PC-3 (cell line): ENCODE data around the gene ARHGDIG. TPM values are rescaled to one million over a fixed set of nuclear protein-coding genes. Genes with fewer than 3 reads are reported as not detected.

ENCODE experiments used
- ATAC-seq: fragments of 200-7000 bp; cut with Tn5 transposase; 2 replicates; pipeline ENCODE4 v1.9.1; 2020; ENCODE audit warnings: mild to moderate bottlenecking, moderate library complexity
- BruUV-seq: library from RNA; stranded (reverse); fragments of 400-500 nt; replicated peaks from 2 replicates; lab custom pipeline; 2021; lab: Mats Ljungman, UMichigan
- CTCF ChIA-PET: fragments of 300-600 bp; sonication (Branson Sonifier 250); formaldehyde crosslinking; loops from one replicate; lab custom pipeline; 2022; ENCODE audit warnings: antibody characterized with exemption; lab: Charles Lee
- POLR2A ChIA-PET: fragments of 300-600 bp; sonication (Branson Sonifier 250); formaldehyde crosslinking; loops from one replicate; lab custom pipeline; 2022; ENCODE audit warnings: antibody characterized with exemption; ENCODE audit not compliant: unreplicated experiment; lab: Charles Lee
- DNase-seq: peaks from one replicate; pipeline ENCODE4 v3.0.0-alpha.2; 2015
- H2AFZ ChIP-seq: fragments of 300-600 bp; sonication (generic); 2 replicates; pipeline ENCODE4 v1.6.0; 2016; ENCODE audit warnings: antibody characterized with exemption, low read length
- H3F3A ChIP-seq: fragments of 300-600 bp; sonication (generic); one replicate; pipeline ENCODE4 v1.6.0; 2017; ENCODE audit warnings: antibody characterized with exemption, low read length, control low read depth, mild to moderate bottlenecking; ENCODE audit not compliant: unreplicated experiment
- H3K27ac ChIP-seq: fragments of 300-600 bp; sonication (generic); 2 replicates; pipeline ENCODE4 v1.5.1; 2016; ENCODE audit warnings: mild to moderate bottlenecking, low read length
- H3K27me3 ChIP-seq: fragments of 300-600 bp; sonication (generic); 2 replicates; pipeline ENCODE4 v1.6.1; 2016; ENCODE audit warnings: low read length, mixed read lengths
- H3K36me3 ChIP-seq: fragments of 300-600 bp; sonication (generic); 2 replicates; pipeline ENCODE4 v1.6.1; 2016; ENCODE audit warnings: low read depth, mixed run types, low read length, mixed read lengths
- H3K4me1 ChIP-seq: fragments of 300-600 bp; sonication (generic); 2 replicates; pipeline ENCODE4 v1.5.1; 2016; ENCODE audit warnings: low read length; ENCODE audit not compliant: insufficient read depth
- H3K4me2 ChIP-seq: fragments of 300-600 bp; sonication (generic); 2 replicates; pipeline ENCODE4 v1.6.0; 2016; ENCODE audit warnings: low read length
- H3K4me3 ChIP-seq: fragments of 300-600 bp; sonication (generic); 2 replicates; pipeline ENCODE4 v1.5.1; 2016; ENCODE audit warnings: mild to moderate bottlenecking, low read length, mixed read lengths
- H3K79me2 ChIP-seq: fragments of 300-600 bp; sonication (generic); 2 replicates; pipeline ENCODE4 v1.6.1; 2017; ENCODE audit warnings: low read length, mixed read lengths
- H3K9ac ChIP-seq: fragments of 300-600 bp; sonication (generic); 2 replicates; pipeline ENCODE4 v1.6.0; 2016; ENCODE audit warnings: mild to moderate bottlenecking, low read length
- H3K9me2 ChIP-seq: fragments of 300-600 bp; sonication (generic); replicated peaks from 2 replicates; pipeline ENCODE4 v1.6.1; 2016; ENCODE audit warnings: mixed run types, low read length, mixed read lengths
- H3K9me3 ChIP-seq: fragments of 300-600 bp; sonication (generic); 2 replicates; pipeline ENCODE4 v1.6.1; 2016; ENCODE audit warnings: low read length, mixed read lengths
- H4K20me1 ChIP-seq: fragments of 300-600 bp; sonication (generic); 2 replicates; pipeline ENCODE4 v1.6.1; 2016; ENCODE audit warnings: low read length, mixed read lengths
- CTCF ChIP-seq: fragments of 300-600 bp; sonication (generic); conservative IDR thresholded peaks from 2 replicates; pipeline ENCODE4 v1.5.1; 2017; ENCODE audit warnings: antibody characterized with exemption, low read depth, mild to moderate bottlenecking, low read length
- EZH2 ChIP-seq: fragments of 300-600 bp; sonication (generic); IDR thresholded peaks from one replicate; pipeline ENCODE4 v1.6.1; 2017; ENCODE audit warnings: antibody characterized with exemption, mild to moderate bottlenecking, low read length; ENCODE audit not compliant: unreplicated experiment
- EZH2phosphoT487 ChIP-seq: fragments of 300-600 bp; sonication (generic); IDR thresholded peaks from 2 replicates; pipeline ENCODE4 v1.6.1; 2018; ENCODE audit warnings: mild to moderate bottlenecking, antibody characterized with exemption, low read length, borderline replicate concordance
- intact Hi-C: fragments of 100-400 bp; cut with micrococcal nuclease; formaldehyde crosslinking; loops from 2 replicates; pipeline ENCODE4 v1.9.0; 2023
- total RNA-seq: library from RNA; depleted of rRNA; stranded (reverse); fragments of >200 nt; gene quantifications from 2 replicates; pipeline ENCODE4 v1.2.3, GENCODE V29; 2014

Gene ARHGDIG
- total RNA-seq, 1 experiment from 2014 or later, result not detected

- Histone ChIP-seq H3K4me1 (no peaks in the 10 kb centered on the region), H3K4me2 (peak overlapping the region; percentile 81), H3K36me3 (no peaks in the 10 kb centered on the region), H4K20me1 (no peaks in the 10 kb centered on the region), H3K79me2 (no peaks in the 10 kb centered on the region), H3K4me3 (peak overlapping the region; percentile 52; the same call in 1 of the 2 replicates), H3K9me2 (no peaks in the 10 kb centered on the region), H3K9ac (no peak overlapping the region), H3K27me3 (no peaks in the 10 kb centered on the region), H3K27ac (no peak overlapping the region), H2AFZ (peak overlapping the region; percentile 55; the same call in 1 of the 2 replicates), H3F3A (no peaks in the 10 kb centered on the region), H3K9me3 (no peaks in the 10 kb centered on the region)
- DNase-seq (no peak), ATAC-seq (peak; percentile 42)
- POLR2A ChIA-PET, result no interaction called here
- no TSS peak for BruUV-seq
- CTCF ChIA-PET, result no interaction called here
- intact Hi-C loops, result no loop called here
- TF ChIP-seq EZH2 (no peak), CTCF (no peak), EZH2phosphoT487 (no peak)
Measured at GRCh38 chr16:275041-275641, 5.2 kb upstream of the ARHGDIG start.

- ChIA-PET POLR2A (no interaction called here), CTCF (no interaction called here)
- TF ChIP-seq EZH2phosphoT487 (no peak), CTCF (no peak), EZH2 (no peak)
- Histone ChIP-seq H3F3A (no peaks in the 10 kb centered on the region), H3K4me1 (no peaks in the 10 kb centered on the region), H3K79me2 (no peaks in the 10 kb centered on the region), H3K9me2 (no peaks in the 10 kb centered on the region), H3K36me3 (no peaks in the 10 kb centered on the region), H3K27ac (no peak within 1 kb of the TSS), H3K27me3 (peaks cover 2% of the 10 kb centered on the region; the same call in 1 of the 2 replicates), H2AFZ (peak within 1 kb of the TSS; percentile 55; the same call in 1 of the 2 replicates), H3K9me3 (no peaks in the 10 kb centered on the region), H3K9ac (no peak within 1 kb of the TSS), H3K4me2 (peak within 1 kb of the TSS; percentile 81), H3K4me3 (peak within 1 kb of the TSS; percentile 52; the same call in 1 of the 2 replicates), H4K20me1 (no peaks in the 10 kb centered on the region)
- no peak for DNase-seq
- ATAC-seq, result 0 out of 2 replicates have a peak, but pooled peaks have one; percentile 14
- intact Hi-C loops, result no loop called here
- BruUV-seq, result no TSS peak
Measured at GRCh38 chr16:275786-276232, 4.6 kb upstream of the ARHGDIG start, which contains the start of gene RGS11. Gene RGS11 (minus strand): TSS chr16:275944. CDS start chr16:275911, 33 bp downstream.

GRCh38 chr16:276426-277077, 3.8 kb upstream of the ARHGDIG start:
- Histone ChIP-seq H3K27me3 (peaks cover 10% of the 10 kb centered on the region), H2AFZ (no peak overlapping the region), H3F3A (no peaks in the 10 kb centered on the region), H3K9ac (no peak overlapping the region), H3K27ac (no peak overlapping the region), H4K20me1 (no peaks in the 10 kb centered on the region), H3K4me3 (no peak overlapping the region), H3K36me3 (no peaks in the 10 kb centered on the region), H3K9me2 (no peaks in the 10 kb centered on the region), H3K4me1 (no peaks in the 10 kb centered on the region), H3K9me3 (no peaks in the 10 kb centered on the region), H3K4me2 (no peak overlapping the region), H3K79me2 (no peaks in the 10 kb centered on the region)
- no peak for DNase-seq
- TF ChIP-seq EZH2phosphoT487 (no peak), EZH2 (no peak), CTCF (no peak)
- ChIA-PET POLR2A (no interaction called here), CTCF (no interaction called here)
- BruUV-seq, result no TSS peak
- intact Hi-C loops, result no loop called here
- ATAC-seq, result no peak
